SK-N-SH (cell line): ENCODE results near the gene RPL22. TPM values are rescaled to one million over a fixed set of nuclear protein-coding genes. Genes with fewer than 3 reads are reported as not detected.

Source experiments
- CTCF ChIA-PET: fragments of 300-600, 350-600 bp; formaldehyde crosslinking; extraction: SDS; loops from one replicate; lab custom pipeline; 2021; lab: Yijun Ruan, JAX
- POLR2A ChIA-PET: fragments of 350-600 bp; sonication (Branson Sonifier 250); formaldehyde crosslinking; extraction: SDS; loops from one replicate; lab custom pipeline; 2020; ENCODE audit warnings: antibody characterized with exemption, inconsistent platforms; lab: Yijun Ruan, JAX
- DNase-seq: peaks from one replicate; pipeline ENCODE4 v3.0.0; 2012
- H2AFZ ChIP-seq: fragments of 200-600 bp; sonication (generic); 2 replicates; pipeline ENCODE4 v1.8.1; 2016; ENCODE audit warnings: antibody characterized with exemption, mild to moderate bottlenecking, low read depth
- H3F3A ChIP-seq: fragments of 200-600 bp; sonication (generic); replicated peaks from 2 replicates; pipeline ENCODE3; 2016; ENCODE audit warnings: antibody characterized with exemption, mild to moderate bottlenecking; ENCODE audit not compliant: insufficient read depth
- H3K27ac ChIP-seq, 2 experiments: fragments of 200-500 bp in 1 of 2; fragments of 200-600 bp in 1 of 2; sonication (Bioruptor generic) in 1 of 2; sonication (generic), shearing (Covaris generic) in 1 of 2; 2 replicates each; pipeline versions ENCODE4 v1.5.1 to v1.6.1; 2014 to 2016; ENCODE audit warnings: low read depth in 2 of 2, inconsistent platforms in 1 of 2, low read length in 1 of 2, mild to moderate bottlenecking in 1 of 2, mixed read lengths in 1 of 2
- H3K27me3 ChIP-seq: fragments of 200-600 bp; sonication (generic), shearing (Covaris generic); 2 replicates; pipeline ENCODE4 v1.6.1; 2016; ENCODE audit warnings: mixed run types; ENCODE audit not compliant: insufficient read depth
- H3K36me3 ChIP-seq, 2 experiments: fragments of 200-500 bp in 1 of 2; fragments of 200-600 bp in 1 of 2; sonication (Bioruptor generic) in 1 of 2; sonication (generic) in 1 of 2; replicated peaks in 1 of 2; 2 replicates each; pipeline versions ENCODE3 to v1.5.1; 2014 to 2016; ENCODE audit warnings: low read length in 1 of 2, mild to moderate bottlenecking in 1 of 2; ENCODE audit not compliant: insufficient read depth in 2 of 2, control insufficient read depth in 1 of 2
- H3K4me1 ChIP-seq, 2 experiments: fragments of 200-500 bp in 1 of 2; fragments of 200-600 bp in 1 of 2; sonication (Bioruptor generic) in 1 of 2; sonication (generic), shearing (Covaris generic) in 1 of 2; 2 replicates each; pipeline versions ENCODE4 v1.5.1 to v1.6.1; 2014 to 2016; ENCODE audit warnings: low read depth in 1 of 2, low read length in 1 of 2, mixed run types in 1 of 2; ENCODE audit not compliant: insufficient read depth in 2 of 2, control insufficient read depth in 1 of 2
- H3K4me2 ChIP-seq: fragments of 200-600 bp; sonication (generic), shearing (Covaris generic); 2 replicates; pipeline ENCODE4 v1.6.1; 2017; ENCODE audit warnings: mixed run types
- H3K4me3 ChIP-seq, 2 experiments: fragments of 200-500 bp in 1 of 2; fragments of 200-600 bp in 1 of 2; sonication (Bioruptor generic) in 1 of 2; sonication (generic), shearing (Covaris generic) in 1 of 2; 2 replicates each; pipeline versions ENCODE4 v1.5.1 to v1.8.1; 2014 to 2016; ENCODE audit warnings: low read depth in 2 of 2, inconsistent platforms in 1 of 2, low read length in 1 of 2, mild to moderate bottlenecking in 1 of 2, mixed read lengths in 1 of 2, moderate library complexity in 1 of 2
- H3K79me2 ChIP-seq: fragments of 200-600 bp; sonication (generic); 2 replicates; pipeline ENCODE4 v1.8.1; 2017; ENCODE audit warnings: mild to moderate bottlenecking; ENCODE audit not compliant: insufficient read depth
- H3K9ac ChIP-seq: fragments of 200-600 bp; sonication (generic); 2 replicates; pipeline ENCODE4 v1.6.1; 2017; ENCODE audit warnings: mixed run types
- H3K9me2 ChIP-seq: fragments of 200-600 bp; sonication (generic); 2 replicates; pipeline ENCODE4 v1.6.1; 2017; ENCODE audit warnings: mixed run types
- H3K9me3 ChIP-seq: fragments of 200-600 bp; sonication (generic); 2 replicates; pipeline ENCODE4 v1.6.1; 2017; ENCODE audit warnings: mixed run types, mild to moderate bottlenecking, moderate library complexity
- H4K20me1 ChIP-seq: fragments of 200-600 bp; sonication (generic); 2 replicates; pipeline ENCODE4 v1.6.1; 2017; ENCODE audit warnings: mild to moderate bottlenecking, mixed run types; ENCODE audit not compliant: insufficient read depth
- ELF1 ChIP-seq: IDR thresholded peaks from 2 replicates; pipeline ENCODE4 v1.4.0; 2012
- EP300 ChIP-seq, 2 experiments: IDR thresholded peaks; 2 replicates each; pipeline versions ENCODE4 v1.4.0 to v1.6.1; 2012; ENCODE audit warnings: borderline replicate concordance in 1 of 2, low read depth in 1 of 2, low read length in 1 of 2
- FOSL2 ChIP-seq: IDR thresholded peaks from 2 replicates; pipeline ENCODE4 v1.4.0; 2012; ENCODE audit warnings: low read depth, mild to moderate bottlenecking, moderate library complexity, borderline replicate concordance
- FOXJ3 ChIP-seq: sonication (generic); formaldehyde crosslinking; IDR thresholded peaks from 2 replicates; pipeline ENCODE4 v1.5.1; 2020; ENCODE audit warnings: mild to moderate bottlenecking, missing genetic modification reagents
- FOXM1 ChIP-seq: IDR thresholded peaks from 2 replicates; pipeline ENCODE4 v1.4.0; 2012; ENCODE audit warnings: low read depth, mild to moderate bottlenecking
- GABPA ChIP-seq: IDR thresholded peaks from 2 replicates; pipeline ENCODE4 v1.4.0; 2012; ENCODE audit warnings: low read depth, mild to moderate bottlenecking
- JUND ChIP-seq: IDR thresholded peaks from 2 replicates; pipeline ENCODE4 v1.4.0; 2012
- NFIC ChIP-seq: IDR thresholded peaks from 2 replicates; pipeline ENCODE4 v1.4.0; 2012; ENCODE audit warnings: borderline replicate concordance
- NRF1 ChIP-seq: IDR thresholded peaks from 2 replicates; pipeline ENCODE4 v1.6.1; 2012; ENCODE audit warnings: low read depth, mild to moderate bottlenecking, low read length
- POLR2AphosphoS5 ChIP-seq: IDR thresholded peaks from 2 replicates; pipeline ENCODE4 v1.6.1; 2012; ENCODE audit warnings: low read depth, low read length
- RCOR1 ChIP-seq: fragments of 150-350 bp; IDR thresholded peaks from 2 replicates; pipeline ENCODE4 v1.6.1; 2017; ENCODE audit warnings: antibody characterized with exemption, low read length
- RXRA ChIP-seq: IDR thresholded peaks from 2 replicates; pipeline ENCODE4 v1.4.0; 2012; ENCODE audit warnings: low read depth, mild to moderate bottlenecking, borderline replicate concordance
- SMC3 ChIP-seq: IDR thresholded peaks from 2 replicates; pipeline ENCODE4 v1.6.1; 2012; ENCODE audit warnings: low read depth, low read length, improper control_type of control experiment
- TAF1 ChIP-seq: IDR thresholded peaks from 2 replicates; pipeline ENCODE4 v1.6.1; 2012; ENCODE audit warnings: low read depth, mild to moderate bottlenecking, low read length, moderate library complexity, borderline replicate concordance
- USF1 ChIP-seq: IDR thresholded peaks from 2 replicates; pipeline ENCODE4 v1.4.0; 2012; ENCODE audit warnings: low read depth, borderline replicate concordance
- WGBS: methylation state at CpG from one replicate; pipeline ENCODE4 v1.1.6; 2017; ENCODE audit warnings: low lambda C conversion rate; 5-methylcytosine and 5-hydroxymethylcytosine counted together
- polyA plus RNA-seq, 3 experiments: library from polyadenylated mRNA; depleted of rRNA; stranded (reverse); fragments of >200 nt; gene quantifications; 2 replicates each; pipeline ENCODE4 v1.2.3, GENCODE V29; 2012
- TF ChIP-seq, protein P1 (sequence below): IDR thresholded peaks from 2 replicates; pipeline ENCODE4; 2012
- TF ChIP-seq, protein P2 (sequence below): fragments of 150-350 bp; IDR thresholded peaks from 2 replicates; pipeline ENCODE4 v1.6.1; 2016; ENCODE audit warnings: mild to moderate bottlenecking, low read depth, low read length
- TF ChIP-seq, protein P3 (sequence below): IDR thresholded peaks from 2 replicates; pipeline ENCODE4 v1.4.0; 2012; ENCODE audit warnings: low read depth, borderline replicate concordance
- TF ChIP-seq, protein P4 (sequence below): IDR thresholded peaks from 2 replicates; pipeline ENCODE4 v1.4.0; 2012; ENCODE audit warnings: low read depth

RPL22 gene
- polyA plus RNA-seq, 1 of the 3 experiments (the other 2 are of a cell fraction), result 140 TPM

DNA sequence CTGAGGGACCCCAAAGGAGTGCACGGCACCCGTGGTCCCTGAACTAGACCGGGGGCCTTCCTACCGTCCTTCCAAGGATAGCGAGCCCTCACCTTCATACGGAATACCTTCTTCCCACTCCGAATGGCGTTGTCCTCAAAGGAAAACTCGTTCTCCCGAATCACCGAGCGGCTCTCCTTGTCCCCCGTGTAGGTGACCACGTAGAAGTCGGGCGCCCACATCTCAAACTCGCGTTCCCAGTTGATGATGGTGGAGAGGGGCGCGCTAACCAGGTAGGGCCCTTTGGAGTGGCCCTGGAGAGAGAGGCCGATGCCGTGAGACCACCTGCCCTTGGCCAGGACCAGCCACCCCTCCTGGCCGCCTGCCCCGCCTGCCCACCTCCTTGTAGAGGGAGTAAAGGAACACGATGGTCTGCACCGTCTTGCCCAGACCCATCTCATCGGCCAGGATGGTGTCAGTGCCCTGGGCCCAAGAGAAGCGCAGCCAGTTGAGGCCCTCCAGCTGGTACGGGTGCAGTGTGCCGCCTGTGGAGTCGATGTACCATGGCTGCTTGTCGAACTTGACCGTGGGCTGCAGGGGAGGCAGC is 57.3 kb downstream of the RPL22 start:
- ChIA-PET CTCF (no interaction called here), POLR2A (no interaction called here)
- H3K9me3 ChIP-seq, result no peaks in the 10 kb centered on the region
- no peaks in the 10 kb centered on the region for H3K4me1 ChIP-seq
- H3K27ac ChIP-seq, result no peak overlapping the region
- TF ChIP-seq TAF1 (no peak), JUND (no peak), ELF1 (no peak), NFIC (no peak), FOSL2 (no peak), EP300 (IDR thresholded peaks at IDR 0.05; ENCODE audit: borderline replicate concordance in 1 of 2, low read depth in 1 of 2, low read length in 1 of 2) (no peak)
- TF ChIP-seq, protein P1, sequence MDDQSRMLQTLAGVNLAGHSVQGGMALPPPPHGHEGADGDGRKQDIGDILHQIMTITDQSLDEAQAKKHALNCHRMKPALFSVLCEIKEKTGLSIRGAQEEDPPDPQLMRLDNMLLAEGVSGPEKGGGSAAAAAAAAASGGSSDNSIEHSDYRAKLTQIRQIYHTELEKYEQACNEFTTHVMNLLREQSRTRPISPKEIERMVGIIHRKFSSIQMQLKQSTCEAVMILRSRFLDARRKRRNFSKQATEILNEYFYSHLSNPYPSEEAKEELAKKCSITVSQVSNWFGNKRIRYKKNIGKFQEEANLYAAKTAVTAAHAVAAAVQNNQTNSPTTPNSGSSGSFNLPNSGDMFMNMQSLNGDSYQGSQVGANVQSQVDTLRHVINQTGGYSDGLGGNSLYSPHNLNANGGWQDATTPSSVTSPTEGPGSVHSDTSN, result no peak
- TF ChIP-seq, protein P2, sequence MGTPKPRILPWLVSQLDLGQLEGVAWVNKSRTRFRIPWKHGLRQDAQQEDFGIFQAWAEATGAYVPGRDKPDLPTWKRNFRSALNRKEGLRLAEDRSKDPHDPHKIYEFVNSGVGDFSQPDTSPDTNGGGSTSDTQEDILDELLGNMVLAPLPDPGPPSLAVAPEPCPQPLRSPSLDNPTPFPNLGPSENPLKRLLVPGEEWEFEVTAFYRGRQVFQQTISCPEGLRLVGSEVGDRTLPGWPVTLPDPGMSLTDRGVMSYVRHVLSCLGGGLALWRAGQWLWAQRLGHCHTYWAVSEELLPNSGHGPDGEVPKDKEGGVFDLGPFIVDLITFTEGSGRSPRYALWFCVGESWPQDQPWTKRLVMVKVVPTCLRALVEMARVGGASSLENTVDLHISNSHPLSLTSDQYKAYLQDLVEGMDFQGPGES, result no peak
- TF ChIP-seq, protein P3, sequence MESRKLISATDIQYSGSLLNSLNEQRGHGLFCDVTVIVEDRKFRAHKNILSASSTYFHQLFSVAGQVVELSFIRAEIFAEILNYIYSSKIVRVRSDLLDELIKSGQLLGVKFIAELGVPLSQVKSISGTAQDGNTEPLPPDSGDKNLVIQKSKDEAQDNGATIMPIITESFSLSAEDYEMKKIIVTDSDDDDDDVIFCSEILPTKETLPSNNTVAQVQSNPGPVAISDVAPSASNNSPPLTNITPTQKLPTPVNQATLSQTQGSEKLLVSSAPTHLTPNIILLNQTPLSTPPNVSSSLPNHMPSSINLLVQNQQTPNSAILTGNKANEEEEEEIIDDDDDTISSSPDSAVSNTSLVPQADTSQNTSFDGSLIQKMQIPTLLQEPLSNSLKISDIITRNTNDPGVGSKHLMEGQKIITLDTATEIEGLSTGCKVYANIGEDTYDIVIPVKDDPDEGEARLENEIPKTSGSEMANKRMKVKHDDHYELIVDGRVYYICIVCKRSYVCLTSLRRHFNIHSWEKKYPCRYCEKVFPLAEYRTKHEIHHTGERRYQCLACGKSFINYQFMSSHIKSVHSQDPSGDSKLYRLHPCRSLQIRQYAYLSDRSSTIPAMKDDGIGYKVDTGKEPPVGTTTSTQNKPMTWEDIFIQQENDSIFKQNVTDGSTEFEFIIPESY, result no peak
- no peaks in the 10 kb centered on the region for H3K27me3 ChIP-seq
- H3K36me3 ChIP-seq, result no peaks in the 10 kb centered on the region
- H2AFZ ChIP-seq, result no peak overlapping the region
- H4K20me1 ChIP-seq, result no peaks in the 10 kb centered on the region
- no peaks in the 10 kb centered on the region for H3F3A ChIP-seq
- no peaks in the 10 kb centered on the region for H3K79me2 ChIP-seq
- no peak for DNase-seq
- WGBS, result 78% methylated on average over 15 of the region's 33 CpGs
- no peaks in the 10 kb centered on the region for H3K9me2 ChIP-seq
- no peak overlapping the region for H3K9ac ChIP-seq
- no peak overlapping the region for H3K4me3 ChIP-seq
- no peak overlapping the region for H3K4me2 ChIP-seq

- no peaks in the 10 kb centered on the region for H4K20me1 ChIP-seq
- no peak overlapping the region for H2AFZ ChIP-seq
- H3K4me3 ChIP-seq, result no peak overlapping the region
- no peaks in the 10 kb centered on the region for H3K9me2 ChIP-seq
- no peak for DNase-seq
- WGBS, result 72% methylated on average over 6 of the region's 7 CpGs
- no peak overlapping the region for H3K27ac ChIP-seq
- no peaks in the 10 kb centered on the region for H3K4me1 ChIP-seq
- H3K9ac ChIP-seq, result no peak overlapping the region
- no peak for TF ChIP-seq EP300 (IDR thresholded peaks at IDR 0.05; ENCODE audit: borderline replicate concordance in 1 of 2, low read depth in 1 of 2, low read length in 1 of 2)
- TF ChIP-seq SMC3, result no peak
- no peak for TF ChIP-seq FOXJ3 (CRISPR knock-in tag)
- TF ChIP-seq FOSL2, result no peak
- TF ChIP-seq RXRA, result no peak
- TF ChIP-seq NRF1, result no peak
- no peak for TF ChIP-seq GABPA
- no peak for TF ChIP-seq FOXM1
- no peak for TF ChIP-seq USF1
- TF ChIP-seq, protein P4, sequence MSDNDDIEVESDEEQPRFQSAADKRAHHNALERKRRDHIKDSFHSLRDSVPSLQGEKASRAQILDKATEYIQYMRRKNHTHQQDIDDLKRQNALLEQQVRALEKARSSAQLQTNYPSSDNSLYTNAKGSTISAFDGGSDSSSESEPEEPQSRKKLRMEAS, result no peak
- TF ChIP-seq POLR2AphosphoS5, result no peak
- no peak for TF ChIP-seq RCOR1
- TF ChIP-seq ELF1, result no peak
- ChIA-PET POLR2A (no interaction called here), CTCF (interaction anchor here (1.5 kb wide), 1 partner anchor 33 kb away, joined by 3 read pairs; no protein-coding TSS in a partner anchor)
- H3K4me2 ChIP-seq, result no peak overlapping the region
- no peaks in the 10 kb centered on the region for H3F3A ChIP-seq
- no peaks in the 10 kb centered on the region for H3K79me2 ChIP-seq
- H3K36me3 ChIP-seq, result no peaks in the 10 kb centered on the region
- no peaks in the 10 kb centered on the region for H3K27me3 ChIP-seq
- H3K9me3 ChIP-seq, result no peaks in the 10 kb centered on the region
Measured at GRCh38 chr1:6141592-6141991, 57.8 kb downstream of the RPL22 start.
